Urinary bladder (tissue), 4 donors: Measurements from ENCODE around the gene SERPINA10. TPM values are rescaled to one million over a fixed set of nuclear protein-coding genes. Genes with fewer than 3 reads are reported as not detected.

Experiments used
- DNase-seq: peaks from one replicate; pipeline ENCODE4 v3.0.0-alpha.2; 2015; ENCODE audit errors: extremely low spot score
- H3K27ac ChIP-seq: one replicate; pipeline ENCODE4 v1.5.1; 2013; ENCODE audit warnings: low read depth, mild to moderate bottlenecking, moderate library complexity
- H3K36me3 ChIP-seq: one replicate; pipeline ENCODE4 v1.6.1; 2013; ENCODE audit warnings: mild to moderate bottlenecking, moderate library complexity; ENCODE audit not compliant: insufficient read depth
- H3K4me1 ChIP-seq: one replicate; pipeline ENCODE4 v1.6.1; 2013; ENCODE audit warnings: mild to moderate bottlenecking, moderate library complexity; ENCODE audit not compliant: insufficient read depth
- H3K4me3 ChIP-seq: one replicate; pipeline ENCODE4 v1.5.1; 2013; ENCODE audit warnings: low read depth, low read length
- WGBS: extraction: QIAGEN DNeasy Blood & Tissue Kit; methylation state at CpG from one replicate; pipeline ENCODE4 v1.1.7; 2013; 5-methylcytosine and 5-hydroxymethylcytosine counted together
- polyA plus RNA-seq: library from polyadenylated mRNA; stranded (reverse); fragments of 200-250 nt; gene quantifications from one replicate; pipeline ENCODE4 v1.2.3, GENCODE V29; 2013
- total RNA-seq: library from RNA; depleted of rRNA; stranded (reverse); fragments of >200 nt; gene quantifications from one replicate; pipeline ENCODE4 v1.2.3, GENCODE V29; 2014
- donor health status: healthy with polysubstance abuse.
- donor health status: healthy.

SERPINA10 gene
- total and polyA plus RNA-seq, 2 donors, result 0.10 TPM; not detected in 1

GRCh38 chr14:94328196-94328595, 35.1 kb upstream of the SERPINA10 start:
- Histone ChIP-seq H3K4me3 (no peak overlapping the region), H3K4me1 (no peaks in the 10 kb centered on the region), H3K27ac (no peak overlapping the region), H3K36me3 (no peaks in the 10 kb centered on the region)
- DNase-seq, result no peak
- 78% methylated on average over 2 of the region's 2 CpGs for WGBS

- Histone ChIP-seq H3K4me1 (no peaks in the 10 kb centered on the region), H3K27ac (no peak within 1 kb of the TSS), H3K36me3 (no peaks in the 10 kb centered on the region), H3K4me3 (no peak within 1 kb of the TSS)
- 67% methylated on average over 15 of the region's 15 CpGs for WGBS
- no peak for DNase-seq
These were observed 29.8 kb upstream of the SERPINA10 start, which contains the start of gene SERPINA6 for GRCh38 chr14:94322648-94323570. SERPINA6 (minus strand) TSS chr14:94323336; CDS start chr14:94314648, 8,688 bp downstream.

- Histone ChIP-seq H3K4me1 (no peaks in the 10 kb centered on the region), H3K36me3 (no peaks in the 10 kb centered on the region), H3K4me3 (no peak overlapping the region), H3K27ac (no peak overlapping the region)
- DNase-seq, result no peak
- WGBS, result 80% methylated on average over 5 of the region's 5 CpGs
These were observed 28.6 kb upstream of the SERPINA10 start for GRCh38 chr14:94321421-94322271.

GRCh38 chr14:94320243-94320642, 27.2 kb upstream of the SERPINA10 start:
- peak; percentile 21 for DNase-seq
- Histone ChIP-seq H3K36me3 (no peaks in the 10 kb centered on the region), H3K4me3 (no peak overlapping the region), H3K27ac (no peak overlapping the region), H3K4me1 (no peaks in the 10 kb centered on the region)
- 61% methylated on average over 5 of the region's 5 CpGs for WGBS

- DNase-seq, result no peak
- WGBS, result 36% methylated on average over 4 of the region's 4 CpGs
- no peaks in the 10 kb centered on the region for H3K4me1 ChIP-seq
- no peaks in the 10 kb centered on the region for H3K36me3 ChIP-seq
- no peak overlapping the region for H3K27ac ChIP-seq
- H3K4me3 ChIP-seq, result no peak overlapping the region
These were observed 24.2 kb upstream of the SERPINA10 start for GRCh38 chr14:94317259-94317658.

- Histone ChIP-seq H3K4me1 (no peaks in the 10 kb centered on the region), H3K4me3 (no peak overlapping the region), H3K27ac (no peak overlapping the region), H3K36me3 (no peaks in the 10 kb centered on the region)
- DNase-seq, result no peak
- WGBS, result 63% methylated on average over 1 of the region's 1 CpG
These were observed 23.6 kb upstream of the SERPINA10 start for GRCh38 chr14:94316692-94317091.

GRCh38 chr14:94314890-94315289, 21.8 kb upstream of the SERPINA10 start:
- Histone ChIP-seq H3K4me3 (no peak overlapping the region), H3K4me1 (no peaks in the 10 kb centered on the region), H3K36me3 (no peaks in the 10 kb centered on the region), H3K27ac (no peak overlapping the region)
- 90% methylated on average over 2 of the region's 2 CpGs for WGBS
- DNase-seq, result no peak

GRCh38 chr14:94313991-94314655, 21.1 kb upstream of the SERPINA10 start:
- no peak for DNase-seq
- H3K36me3 ChIP-seq, result no peaks in the 10 kb centered on the region
- no peak overlapping the region for H3K27ac ChIP-seq
- no peaks in the 10 kb centered on the region for H3K4me1 ChIP-seq
- 78% methylated on average over 8 of the region's 8 CpGs for WGBS
- H3K4me3 ChIP-seq, result no peak overlapping the region

- 76% methylated on average over 6 of the region's 6 CpGs for WGBS
- H3K27ac ChIP-seq, result no peak overlapping the region
- no peak for DNase-seq
- H3K4me1 ChIP-seq, result no peaks in the 10 kb centered on the region
- H3K36me3 ChIP-seq, result no peaks in the 10 kb centered on the region
- H3K4me3 ChIP-seq, result no peak overlapping the region
These were observed 19.6 kb upstream of the SERPINA10 start for GRCh38 chr14:94312481-94313246.

- Histone ChIP-seq H3K27ac (no peak overlapping the region), H3K4me1 (no peaks in the 10 kb centered on the region), H3K4me3 (no peak overlapping the region), H3K36me3 (no peaks in the 10 kb centered on the region)
- WGBS, result 78% methylated on average over 3 of the region's 3 CpGs
- DNase-seq, result no peak
These were observed 17.2 kb upstream of the SERPINA10 start for GRCh38 chr14:94310248-94310647.

- H3K4me3 ChIP-seq, result no peak overlapping the region
- 93% methylated on average over 10 of the region's 10 CpGs for WGBS
- no peaks in the 10 kb centered on the region for H3K36me3 ChIP-seq
- no peaks in the 10 kb centered on the region for H3K4me1 ChIP-seq
- DNase-seq, result no peak
- H3K27ac ChIP-seq, result no peak overlapping the region
These were observed 16.7 kb upstream of the SERPINA10 start for GRCh38 chr14:94309721-94310120.

- WGBS, result 39% methylated on average over 5 of the region's 5 CpGs
- Histone ChIP-seq H3K4me1 (no peaks in the 10 kb centered on the region), H3K27ac (no peak overlapping the region), H3K4me3 (no peak overlapping the region), H3K36me3 (no peaks in the 10 kb centered on the region)
- no peak for DNase-seq
These were observed 14.4 kb upstream of the SERPINA10 start for GRCh38 chr14:94307410-94307992.
